GM15510 (cell line): ENCODE measurements around the gene PLS3.

Experiments used
- POLR2A ChIP-seq: IDR thresholded peaks from 3 replicates; pipeline ENCODE4 v1.6.1; 2011; ENCODE audit warnings: borderline replicate concordance; ENCODE audit not compliant: insufficient read length; ENCODE audit errors: extremely low read depth

Gene PLS3

DNA sequence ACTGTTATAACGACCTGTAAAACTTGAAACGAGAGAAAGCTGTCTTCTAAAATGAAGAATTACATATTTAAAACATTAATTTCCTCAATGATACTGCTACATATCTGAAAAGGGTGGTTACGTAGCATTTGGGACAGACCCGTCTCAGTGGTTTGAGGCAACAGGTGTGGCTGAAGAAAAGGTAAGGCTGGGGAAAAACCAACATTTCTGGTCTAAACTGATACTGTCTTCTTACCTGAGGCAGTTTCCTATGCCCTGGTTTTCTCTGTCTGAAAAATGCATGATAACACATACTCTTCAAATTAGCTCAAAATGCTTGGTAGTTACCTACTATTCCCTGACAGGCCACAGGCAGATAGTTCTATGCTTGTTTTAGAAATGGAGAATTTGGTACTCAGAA is 30.4 kb downstream of the PLS3 start:
- TF ChIP-seq POLR2A: no peak

DNA sequence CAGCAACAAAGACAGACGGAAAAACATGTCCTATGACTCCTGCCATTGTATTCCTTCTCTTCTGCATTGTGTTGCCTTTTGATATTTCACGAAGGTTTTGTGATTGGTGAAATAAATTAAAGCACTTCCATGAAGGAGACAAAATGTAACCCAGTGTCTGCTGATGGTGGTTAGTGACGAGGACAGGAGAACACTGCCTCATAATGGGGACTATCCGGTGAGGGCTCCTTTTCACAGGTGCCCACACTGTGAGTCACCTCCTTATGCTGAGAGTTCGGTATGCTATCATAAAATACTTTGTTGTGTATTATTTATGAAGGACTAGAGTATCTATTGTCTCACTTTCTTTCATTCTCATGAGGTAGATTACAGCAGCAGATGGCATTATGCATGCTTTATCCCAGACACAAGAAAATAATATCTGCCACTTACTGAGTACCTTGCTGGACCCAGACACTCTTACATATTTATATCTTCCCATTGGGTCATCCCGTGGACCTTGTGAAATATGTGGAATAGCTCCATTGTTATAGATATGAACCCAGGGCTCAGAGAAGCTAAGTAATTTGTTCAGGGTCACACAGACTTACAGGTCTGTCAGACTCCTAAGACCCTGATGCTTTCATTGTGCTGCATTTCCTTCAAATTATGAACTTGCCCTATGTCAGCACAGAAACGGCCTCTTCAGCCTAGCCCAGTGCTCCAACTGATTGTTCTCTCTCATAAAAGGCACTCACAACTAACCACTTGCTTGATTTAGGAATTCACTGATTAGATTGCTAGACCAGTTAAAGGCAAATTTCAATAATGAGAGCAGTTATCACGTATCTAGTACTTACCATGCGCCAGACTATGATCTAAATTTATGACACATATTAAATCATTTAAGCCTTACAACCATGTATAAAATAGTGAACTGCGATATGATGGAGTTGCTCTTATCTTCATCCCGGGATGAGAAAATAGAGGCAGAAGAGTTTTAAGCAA is 31.2 kb downstream of the PLS3 start:
- TF ChIP-seq POLR2A: no peak

DNA sequence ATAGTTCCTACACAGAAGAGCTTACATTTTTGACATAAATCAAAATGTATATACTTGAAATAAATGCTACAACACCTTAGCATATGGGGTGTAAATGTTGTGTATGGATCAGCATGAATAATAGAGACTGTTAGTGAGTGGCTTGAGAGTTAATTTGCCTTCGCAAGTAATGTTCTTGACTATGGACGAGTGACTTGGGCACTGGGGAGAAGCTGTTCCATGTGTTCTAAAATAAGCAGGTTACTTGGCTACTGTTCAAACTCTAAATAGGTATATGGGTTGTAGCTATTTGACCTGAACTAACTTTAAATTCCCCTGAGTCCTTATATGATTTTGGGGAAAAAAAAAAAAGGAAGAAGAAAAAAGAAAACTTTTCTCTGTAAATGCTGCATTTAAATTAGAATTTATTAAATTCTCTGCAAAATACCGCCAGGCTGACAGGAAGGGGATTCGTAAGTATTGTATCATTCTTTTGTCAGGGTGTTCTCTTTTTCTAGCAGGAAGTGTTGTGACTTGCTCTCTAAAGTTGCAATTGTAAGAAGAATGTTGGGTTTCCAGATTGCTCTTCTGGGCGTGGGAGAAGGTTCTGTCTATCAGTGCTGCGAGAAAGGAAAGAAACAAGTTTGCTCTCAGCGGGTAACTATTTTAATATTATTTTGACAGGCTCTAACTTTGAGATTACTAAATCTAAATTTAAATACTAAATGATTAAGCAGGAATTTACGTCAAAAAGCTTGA is 32.2 kb downstream of the PLS3 start:
- no peak for TF ChIP-seq POLR2A

DNA sequence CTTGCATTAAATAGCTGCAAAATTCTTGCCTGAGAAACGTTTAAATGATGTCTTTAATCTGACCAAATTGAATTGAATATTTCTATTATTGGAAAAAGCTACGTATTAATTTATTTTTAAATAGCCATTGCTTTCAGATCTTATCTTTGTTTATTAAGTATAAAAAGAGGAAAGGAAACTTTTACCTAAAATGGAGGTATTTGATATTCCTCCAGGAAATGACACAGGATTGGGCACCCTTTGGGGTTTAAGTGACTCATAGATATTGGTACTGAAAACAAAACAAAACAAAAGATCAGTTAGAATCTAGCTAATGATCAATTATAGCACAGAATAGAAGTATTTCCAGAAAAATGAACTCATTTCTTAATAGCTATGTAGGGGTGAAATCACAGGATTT is 34.1 kb downstream of the PLS3 start:
- TF ChIP-seq POLR2A: no peak

DNA sequence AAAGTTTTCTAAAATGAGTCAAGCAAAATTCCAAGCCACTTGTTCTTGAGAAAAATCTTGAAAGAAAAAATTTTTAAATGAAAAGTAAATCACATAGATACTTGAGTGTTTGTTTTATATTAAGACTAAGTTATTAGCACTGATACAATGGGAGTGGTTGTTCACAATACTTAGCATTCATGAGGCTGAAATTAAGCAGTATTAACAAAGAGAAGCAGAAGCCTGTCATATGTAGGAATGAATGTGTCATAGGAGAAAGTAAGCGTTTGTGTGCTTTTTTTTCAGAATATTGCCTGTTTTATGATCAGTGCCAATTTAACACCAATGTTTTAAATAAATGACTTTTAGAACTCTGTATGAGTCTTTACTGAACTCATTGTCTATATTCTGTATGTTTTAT is 37.6 kb downstream of the PLS3 start:
- TF ChIP-seq POLR2A: no peak

DNA sequence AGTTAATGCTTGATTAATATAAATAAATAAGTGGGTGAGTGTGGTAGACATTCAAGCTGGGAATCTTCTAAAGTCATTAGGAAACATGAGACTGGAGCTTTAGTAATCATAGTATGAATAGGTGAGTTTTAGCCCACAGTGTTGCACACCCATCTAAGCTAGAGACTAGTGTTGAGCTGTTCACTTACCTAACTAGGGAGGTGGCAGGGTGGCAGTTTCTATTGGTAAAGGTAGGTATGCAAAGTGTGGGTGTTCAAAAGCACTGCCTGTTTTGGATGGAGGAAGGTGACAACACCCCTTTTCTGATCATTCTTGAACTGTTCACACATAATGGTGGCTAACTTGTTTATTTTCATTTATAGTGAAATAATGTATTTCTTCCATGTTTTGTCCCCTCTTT is 41.3 kb downstream of the PLS3 start:
- no peak for TF ChIP-seq POLR2A

DNA sequence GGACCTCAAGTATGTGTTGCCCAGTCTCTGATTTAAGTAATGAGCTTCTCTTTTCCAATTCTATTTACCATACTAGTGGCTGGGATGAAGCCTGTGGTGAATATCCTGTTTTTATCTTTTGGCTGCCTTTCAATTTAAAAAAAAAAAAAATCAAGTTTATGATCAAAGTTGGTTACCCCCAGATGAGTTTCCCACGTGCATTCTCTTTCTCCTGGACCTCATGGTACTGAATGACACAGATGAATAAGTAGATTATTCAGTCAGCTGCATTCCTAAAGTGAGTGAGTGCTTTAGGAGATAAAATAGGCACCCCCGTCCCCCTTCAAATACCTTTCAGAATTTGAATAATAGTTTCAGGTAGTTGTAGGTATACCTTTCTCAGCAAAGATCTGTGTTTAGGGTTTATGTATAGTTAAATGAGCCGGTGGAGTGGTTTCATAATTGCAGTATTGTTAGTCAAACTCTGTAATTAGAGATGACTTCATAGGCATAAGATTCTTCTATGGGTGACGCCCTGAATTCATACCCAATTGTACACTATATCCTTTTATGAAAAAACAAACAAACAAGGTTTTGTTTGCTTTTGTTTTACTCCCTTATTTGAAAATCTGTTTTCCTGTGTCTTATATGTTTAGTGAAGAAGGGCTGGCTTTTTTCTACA is 41.9 kb downstream of the PLS3 start:
- TF ChIP-seq POLR2A: no peak

DNA sequence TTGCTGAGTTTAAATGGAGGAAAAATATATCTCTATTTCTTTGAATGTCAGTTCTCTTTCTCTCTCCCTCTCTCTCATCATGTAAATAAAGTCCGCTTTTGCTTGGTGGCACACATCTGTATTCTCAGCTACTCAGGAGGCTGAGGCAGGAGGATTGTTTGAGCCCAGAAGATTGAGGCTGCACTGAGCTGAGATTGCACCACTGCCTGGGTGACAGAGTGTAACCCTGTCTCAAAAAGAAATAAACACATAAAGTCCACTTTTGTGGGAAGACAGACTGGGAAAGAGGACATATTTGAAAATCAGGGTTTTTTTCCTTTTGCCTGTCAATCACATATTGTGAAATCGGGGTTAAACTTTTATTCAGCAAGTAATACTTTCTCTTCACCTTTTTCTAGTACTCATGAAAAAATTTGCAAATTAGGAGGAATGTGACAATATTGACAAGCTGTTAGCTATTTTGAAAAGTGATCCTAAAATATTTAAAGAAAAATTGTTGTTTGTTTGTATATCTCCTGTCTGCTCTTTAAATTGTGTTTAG is 42.6 kb downstream of the PLS3 start:
- no peak for TF ChIP-seq POLR2A

DNA sequence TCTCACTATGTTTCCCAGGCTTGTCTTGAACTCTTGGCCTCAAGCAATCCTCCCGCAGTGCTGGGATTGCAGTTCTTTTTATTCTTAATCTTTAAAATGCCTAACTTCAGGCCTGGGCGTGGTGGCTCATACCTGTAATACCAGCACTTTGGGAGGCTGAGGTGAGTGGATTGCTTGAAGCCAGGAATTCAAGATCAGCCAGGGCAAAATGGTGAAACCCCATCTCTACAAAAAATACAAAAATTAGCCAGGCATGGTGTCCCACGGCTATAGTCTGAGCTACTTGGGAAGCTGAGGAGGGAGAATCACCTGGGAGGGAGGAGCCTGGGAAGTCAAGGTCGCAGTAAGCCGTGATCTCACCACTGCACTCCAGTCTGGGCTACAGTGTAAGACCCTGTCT is 45.9 kb downstream of the PLS3 start:
- TF ChIP-seq POLR2A: no peak

DNA sequence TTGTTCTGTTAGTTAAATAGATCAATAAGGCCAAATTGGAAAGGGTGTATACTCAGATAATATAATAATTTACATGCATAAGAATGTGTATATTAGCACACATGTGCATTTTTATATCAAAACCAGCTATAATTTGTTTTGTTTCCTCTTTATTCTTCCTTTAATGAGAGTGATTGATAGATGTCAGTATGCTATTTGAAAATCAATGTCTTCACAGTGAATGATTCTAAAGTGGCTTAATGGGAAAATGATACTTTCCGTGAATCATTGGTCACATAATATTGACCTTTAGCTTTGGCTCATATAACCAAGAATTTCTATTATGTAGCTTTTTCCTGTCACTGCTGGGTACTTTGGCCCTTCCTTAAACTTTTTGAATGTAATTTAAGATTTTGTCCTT is 48.6 kb downstream of the PLS3 start:
- TF ChIP-seq POLR2A: no peak

DNA sequence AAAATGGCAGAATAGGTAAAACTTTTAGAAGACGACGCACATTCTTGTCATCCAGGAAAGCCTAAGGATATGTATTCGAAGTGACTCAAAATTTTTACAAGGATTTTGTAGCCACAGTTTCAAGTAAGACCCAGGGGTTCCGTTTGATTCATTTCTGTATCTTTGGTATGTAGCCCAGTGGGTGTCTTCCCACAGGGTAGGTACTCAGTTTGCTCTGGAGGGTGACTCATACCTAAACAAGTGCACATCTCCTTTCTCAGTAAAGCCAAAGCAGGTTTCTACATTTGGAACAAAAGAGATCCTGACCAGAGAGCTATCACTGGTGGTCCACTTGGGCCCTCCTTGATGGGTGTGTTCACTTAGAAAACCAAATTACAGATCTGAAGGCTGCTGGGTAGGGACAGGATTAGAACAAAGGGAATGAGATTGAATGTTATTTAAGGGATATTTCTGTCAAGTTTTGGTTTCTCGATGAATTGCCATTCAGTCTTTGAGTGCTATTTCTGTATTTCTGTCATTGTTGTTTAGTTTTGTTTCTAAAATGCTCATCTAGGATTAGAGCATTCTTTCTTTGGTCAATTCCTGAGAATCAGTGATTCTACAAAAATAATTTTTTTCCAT is 56.1 kb downstream of the PLS3 start:
- no peak for TF ChIP-seq POLR2A

DNA sequence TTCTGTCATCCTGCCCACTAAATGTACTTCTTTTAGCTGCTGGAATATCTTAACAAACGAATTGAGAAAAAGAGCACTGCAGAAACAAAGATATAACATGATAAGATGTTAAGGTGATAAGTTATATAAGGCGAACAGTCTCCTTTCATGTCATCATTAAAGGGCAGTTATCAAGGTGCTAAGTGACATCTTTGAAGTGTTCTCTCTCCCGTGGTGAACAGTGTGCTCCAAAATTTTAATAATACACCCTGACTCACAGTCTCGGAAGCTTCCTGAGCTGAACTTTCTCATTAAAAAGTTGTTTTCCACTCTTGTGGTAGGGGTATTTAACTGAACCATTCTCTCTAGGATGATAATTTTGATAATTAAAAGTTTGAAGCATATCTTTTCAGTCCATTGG is 61.6 kb downstream of the PLS3 start:
- no peak for TF ChIP-seq POLR2A

DNA sequence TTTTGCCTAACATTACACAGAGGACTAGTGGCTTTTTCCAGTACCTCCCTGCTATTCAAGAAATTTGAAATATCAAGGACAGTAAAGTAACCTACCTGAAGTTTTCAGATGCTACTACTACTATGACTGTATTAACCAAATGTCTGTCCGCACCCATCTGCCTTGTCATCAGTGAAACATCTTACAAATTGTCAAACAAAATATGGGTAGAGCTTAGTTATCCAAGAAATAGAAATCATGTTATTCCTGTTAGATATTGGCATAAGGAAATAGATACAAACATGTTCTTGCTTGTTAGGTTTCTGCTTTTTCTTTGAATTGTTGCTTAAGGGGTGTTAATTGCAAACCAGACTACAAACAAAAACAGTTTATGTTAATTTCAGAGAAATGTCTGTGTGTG is 63.9 kb downstream of the PLS3 start:
- no peak for TF ChIP-seq POLR2A

DNA sequence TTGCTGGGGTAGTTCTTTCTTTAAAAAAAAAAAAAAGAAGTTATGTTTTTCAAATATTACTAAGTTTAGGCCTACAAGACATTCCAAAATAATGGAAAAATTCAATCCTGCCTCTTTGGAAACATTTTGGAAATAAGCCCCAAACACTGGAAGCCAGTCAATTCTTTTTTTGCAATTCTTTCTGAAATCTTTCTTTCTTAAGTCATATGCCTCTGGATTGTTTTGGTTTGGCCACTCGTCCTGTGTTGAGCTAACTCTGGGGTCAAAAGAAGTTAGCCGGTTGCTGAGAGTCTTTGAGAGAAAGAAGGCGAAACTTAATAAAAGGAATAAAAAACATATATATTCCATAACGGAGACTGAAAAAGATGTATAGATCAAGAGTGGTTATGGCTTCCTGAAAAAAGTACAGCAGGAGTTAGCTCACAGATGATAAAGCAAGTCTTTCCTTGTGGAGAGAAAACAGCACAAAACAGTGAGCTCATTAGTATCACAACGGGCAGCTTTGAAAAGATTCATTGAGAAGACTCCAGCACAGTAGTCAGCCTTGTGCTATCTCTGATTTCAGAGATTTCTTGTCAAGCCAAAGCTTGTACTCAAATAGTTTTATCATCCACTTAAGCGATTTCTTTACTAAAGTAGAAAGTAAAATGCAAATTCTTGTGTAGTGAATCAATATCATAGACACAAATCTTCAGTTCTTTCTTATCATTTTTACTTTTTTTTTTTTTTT is 64.8 kb downstream of the PLS3 start:
- TF ChIP-seq POLR2A: no peak
